Measurements from ENCODE around the gene NUP58. TPM values are rescaled to one million over a fixed set of nuclear protein-coding genes. Genes with fewer than 3 reads are reported as not detected.
A peak's percentile ranks its signal among the peaks of the same experiment; 100 is the strongest.

NUP58 gene
- total RNA-seq, 1 donor, result 96.3 TPM

GRCh38 chr13:25267715-25268114, 33.7 kb upstream of the NUP58 start:
- TF ChIP-seq, protein P1, sequence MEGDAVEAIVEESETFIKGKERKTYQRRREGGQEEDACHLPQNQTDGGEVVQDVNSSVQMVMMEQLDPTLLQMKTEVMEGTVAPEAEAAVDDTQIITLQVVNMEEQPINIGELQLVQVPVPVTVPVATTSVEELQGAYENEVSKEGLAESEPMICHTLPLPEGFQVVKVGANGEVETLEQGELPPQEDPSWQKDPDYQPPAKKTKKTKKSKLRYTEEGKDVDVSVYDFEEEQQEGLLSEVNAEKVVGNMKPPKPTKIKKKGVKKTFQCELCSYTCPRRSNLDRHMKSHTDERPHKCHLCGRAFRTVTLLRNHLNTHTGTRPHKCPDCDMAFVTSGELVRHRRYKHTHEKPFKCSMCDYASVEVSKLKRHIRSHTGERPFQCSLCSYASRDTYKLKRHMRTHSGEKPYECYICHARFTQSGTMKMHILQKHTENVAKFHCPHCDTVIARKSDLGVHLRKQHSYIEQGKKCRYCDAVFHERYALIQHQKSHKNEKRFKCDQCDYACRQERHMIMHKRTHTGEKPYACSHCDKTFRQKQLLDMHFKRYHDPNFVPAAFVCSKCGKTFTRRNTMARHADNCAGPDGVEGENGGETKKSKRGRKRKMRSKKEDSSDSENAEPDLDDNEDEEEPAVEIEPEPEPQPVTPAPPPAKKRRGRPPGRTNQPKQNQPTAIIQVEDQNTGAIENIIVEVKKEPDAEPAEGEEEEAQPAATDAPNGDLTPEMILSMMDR (IDR thresholded peaks at IDR 0.05; ENCODE audit: insufficient read depth, low read depth, low read length), result peak; percentile 40
- peak; percentile 34 for DNase-seq (ENCODE audit: low read depth)
- no peak overlapping the region for H3K4me3 ChIP-seq (ENCODE audit: low read depth, low read length)

GRCh38 chr13:25268561-25268960, 32.9 kb upstream of the NUP58 start:
- H3K4me3 ChIP-seq (ENCODE audit: low read depth, low read length), result no peak overlapping the region
- TF ChIP-seq, protein P1 (IDR thresholded peaks at IDR 0.05; ENCODE audit: insufficient read depth, low read depth, low read length), result no peak
- no peak for DNase-seq (ENCODE audit: low read depth)

GRCh38 chr13:25276748-25277147, 24.7 kb upstream of the NUP58 start:
- no peak overlapping the region for H3K4me3 ChIP-seq (ENCODE audit: low read depth, low read length)
- TF ChIP-seq, protein P1 (IDR thresholded peaks at IDR 0.05; ENCODE audit: insufficient read depth, low read depth, low read length), result no peak
- DNase-seq (ENCODE audit: low read depth), result no peak

DNA sequence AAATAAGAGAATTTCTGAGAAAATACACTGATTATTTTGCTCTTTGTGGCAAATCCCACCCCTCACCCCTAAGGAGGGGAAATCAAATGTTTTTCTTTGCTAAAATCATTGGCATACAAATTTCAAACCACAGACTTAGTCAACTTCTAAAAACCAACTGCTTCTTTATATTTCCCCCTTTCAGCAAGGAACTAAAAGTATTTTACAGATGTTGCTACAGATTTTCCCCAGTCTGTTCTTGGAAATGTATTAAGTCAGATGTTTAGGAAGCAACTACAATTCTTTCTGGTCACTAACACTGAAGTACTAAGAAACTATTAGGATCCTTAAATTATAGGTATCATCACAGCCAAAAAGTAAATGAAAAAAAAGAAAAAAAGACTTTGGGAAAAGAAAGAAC, 21.0 kb upstream of the NUP58 start:
- DNase-seq (ENCODE audit: low read depth), result no peak
- no peak overlapping the region for H3K4me3 ChIP-seq (ENCODE audit: low read depth, low read length)
- TF ChIP-seq, protein P1 (IDR thresholded peaks at IDR 0.05; ENCODE audit: insufficient read depth, low read depth, low read length), result no peak

DNA sequence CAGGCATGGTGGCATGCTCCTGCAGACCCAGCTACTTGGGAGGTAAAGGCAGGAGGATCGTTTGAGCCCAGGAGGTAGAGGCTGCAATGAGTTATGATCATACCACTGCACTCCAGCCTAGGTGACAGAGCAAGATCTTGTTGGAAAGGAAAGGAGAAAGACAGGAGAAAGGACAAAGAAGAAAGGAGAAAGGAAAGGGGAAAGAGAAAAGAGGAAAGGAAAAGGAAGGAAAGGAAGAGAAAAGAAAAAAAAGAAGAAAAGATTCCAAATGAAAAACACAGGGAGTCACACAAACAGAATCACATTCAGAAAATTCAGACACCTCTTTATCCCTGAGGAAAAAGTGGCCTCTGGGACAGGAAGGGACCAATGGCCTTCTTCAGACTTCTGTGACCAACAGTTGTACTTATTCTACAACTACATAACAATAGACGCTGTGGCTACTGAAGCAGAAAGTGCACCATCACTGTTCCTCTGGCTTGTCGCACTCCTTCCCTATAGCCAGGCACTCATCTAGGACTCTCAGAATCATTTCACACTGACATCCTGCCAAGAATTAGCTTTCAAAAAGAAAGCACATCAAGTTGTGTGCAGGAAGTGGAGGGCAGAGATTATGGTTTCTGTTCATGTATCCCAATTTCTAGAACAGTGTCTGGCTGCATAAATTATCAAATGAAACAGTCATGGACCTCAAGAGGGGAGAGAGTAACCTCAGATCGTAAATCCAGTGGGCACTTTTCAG, 20.1 kb upstream of the NUP58 start:
- no peak overlapping the region for H3K4me3 ChIP-seq (ENCODE audit: low read depth, low read length)
- TF ChIP-seq, protein P1 (IDR thresholded peaks at IDR 0.05; ENCODE audit: insufficient read depth, low read depth, low read length), result no peak
- no peak for DNase-seq (ENCODE audit: low read depth)

DNA sequence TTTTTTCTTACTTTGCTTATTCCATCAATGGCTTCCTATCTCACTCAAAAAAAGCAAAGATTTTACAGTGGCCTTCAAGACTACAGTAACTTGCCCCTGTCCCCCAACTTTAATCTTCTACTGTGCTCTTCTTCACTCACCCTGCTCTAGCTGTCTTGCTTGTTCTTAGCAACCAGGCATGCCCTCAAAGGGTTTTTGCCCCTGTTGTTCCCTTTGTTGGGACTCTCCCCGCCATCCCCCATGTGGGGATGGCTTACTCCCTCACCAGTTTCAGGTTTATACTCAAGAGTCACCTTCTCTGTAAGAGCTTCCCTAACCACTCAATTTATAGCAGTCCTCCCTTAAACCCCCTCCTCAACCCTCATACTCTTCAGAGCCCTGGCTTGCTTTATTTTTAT, 19.5 kb upstream of the NUP58 start:
- no peak overlapping the region for H3K4me3 ChIP-seq (ENCODE audit: low read depth, low read length)
- no peak for DNase-seq (ENCODE audit: low read depth)
- TF ChIP-seq, protein P1 (IDR thresholded peaks at IDR 0.05; ENCODE audit: insufficient read depth, low read depth, low read length), result no peak

All from fibroblast of villous mesenchyme (primary cell).